ENCODE measurements around the gene PRPF40A. TPM values are rescaled to one million over a fixed set of nuclear protein-coding genes. Genes with fewer than 3 reads are reported as not detected.

PRPF40A gene
- total and polyA plus RNA-seq, 2 of the 8 experiments (the other 6 are each of a cell fraction or from before 2014, with no cell fraction given): 85.5 to 176 TPM

DNA sequence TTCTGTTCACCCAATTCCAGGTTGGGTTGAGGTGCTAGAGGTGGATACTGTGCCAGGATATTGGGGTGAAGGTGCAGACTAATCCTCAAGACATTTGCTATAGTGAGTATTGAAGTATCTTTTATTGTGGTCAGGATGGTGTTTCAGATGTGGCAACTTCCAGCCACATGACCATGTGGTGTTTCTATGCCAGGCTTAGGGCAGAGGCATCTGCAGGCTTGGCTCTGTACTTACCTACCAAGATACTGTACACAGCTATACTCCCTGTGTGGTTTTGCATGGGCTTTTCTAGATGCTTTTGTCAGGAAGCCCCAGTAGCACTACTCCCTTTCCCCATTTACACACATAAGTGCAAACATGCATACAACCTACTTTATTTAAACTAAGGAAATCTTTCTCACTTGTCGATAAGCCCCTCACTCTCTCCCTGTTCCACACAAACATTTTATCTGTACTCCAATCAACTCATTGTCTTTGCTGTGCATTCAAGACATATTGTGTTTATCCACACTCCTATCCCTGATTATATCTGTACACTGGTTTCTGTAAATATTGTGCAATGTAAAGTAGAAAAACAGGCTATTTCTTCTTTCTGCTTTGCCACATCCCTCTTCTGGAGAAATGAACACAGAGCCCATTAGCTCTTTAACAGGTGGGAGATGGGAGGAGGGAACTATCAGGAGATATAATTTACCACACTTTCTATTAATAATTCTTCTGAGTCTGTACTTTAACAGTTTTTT, 13.5 kb upstream of the PRPF40A start:
- Histone ChIP-seq H3K79me1 (ENCODE audit: low read depth, low read length) (no peaks in the 10 kb centered on the region; the same call in 1 of the 2 replicates), H3K4me2 (ENCODE audit: insufficient read depth in 1 of 2, low read depth in 2 of 2, low read length in 2 of 2) (no peak overlapping the region), H3K56ac (replicated peaks; ENCODE audit: insufficient read length, low read depth, low read length) (no peak overlapping the region), H4K8ac (ENCODE audit: extremely low read depth, insufficient read depth, low read length) (no peak overlapping the region), H2BK120ac (replicated peaks; ENCODE audit: low read depth, low read length) (no peak overlapping the region), H3K4ac (replicated peaks; ENCODE audit: insufficient read length, low read depth, low read length) (no peak overlapping the region), H3K4me1 (replicated peaks in 1 of 4; ENCODE audit: control insufficient read depth in 3 of 4, insufficient read depth in 4 of 4, low read length in 3 of 4) (no peaks in the 10 kb centered on the region), H3K9ac (replicated peaks in 1 of 4; ENCODE audit: extremely low read depth in 1 of 4, low read depth in 3 of 4, low read length in 3 of 4) (no peak overlapping the region), H3K14ac (ENCODE audit: insufficient read length) (no peak overlapping the region), H3K27ac (ENCODE audit: low read depth, low read length) (no peak overlapping the region), H2BK5ac (ENCODE audit: low read depth, low read length) (no peak overlapping the region), H3K23me2 (ENCODE audit: low read depth, low read length) (no peaks in the 10 kb centered on the region), H3K36me3 (ENCODE audit: control insufficient read depth in 2 of 4, insufficient read depth in 4 of 4, low read length in 3 of 4) (peaks cover 0 to 26% (median 4%) of the 10 kb centered on the region in 4 experiments; a peak in 5 of 8 replicates), H3K79me2 (ENCODE audit: control insufficient read depth in 1 of 2, insufficient read depth in 2 of 2, low read length in 2 of 2) (peaks cover 2 to 62% of the 10 kb centered on the region in 2 experiments; a peak in 3 of 4 replicates), H4K20me1 (replicated peaks in 1 of 2; ENCODE audit: control insufficient read depth in 1 of 2, insufficient read depth in 2 of 2, low read length in 2 of 2) (peaks cover 7 to 8% of the 10 kb centered on the region in 2 experiments), H2AK5ac (ENCODE audit: low read depth, low read length) (no peak overlapping the region), H4K91ac (replicated peaks; ENCODE audit: insufficient read length, low read length) (no peak overlapping the region), H2AFZ (ENCODE audit: low read length) (no peak overlapping the region), H3K23ac (ENCODE audit: insufficient read length) (no peak overlapping the region), H4K5ac (ENCODE audit: insufficient read length, low read depth, low read length) (no peak overlapping the region), H2BK15ac (ENCODE audit: low read length) (no peak overlapping the region), H2BK12ac (ENCODE audit: low read depth, low read length) (no peak overlapping the region), H3K4me3 (ENCODE audit: extremely low read depth in 1 of 4, insufficient read depth in 2 of 4, low read depth in 3 of 4, low read length in 4 of 4) (no peak overlapping the region), H3K27me3 (replicated peaks in 1 of 4; ENCODE audit: control insufficient read depth in 3 of 4, extremely low read depth in 1 of 4, insufficient read depth in 3 of 4, low read length in 3 of 4) (no peaks in the 10 kb centered on the region), H3K18ac (ENCODE audit: extremely low read depth, low read length) (no peak overlapping the region), H2BK20ac (ENCODE audit: low read length) (no peak overlapping the region), H3K9me3 (ENCODE audit: insufficient read depth in 2 of 2, low read depth in 1 of 2, low read length in 1 of 2) (no peaks in the 10 kb centered on the region)
- FAIRE-seq (no peak), DNase-seq (ENCODE audit: low read depth in 1 of 2, low spot score in 2 of 2) (no peak)
- POLR2A ChIA-PET (ENCODE audit: partially characterized antibody): interaction anchor here (0.6 to 2.1 kb wide), 5 partner anchors 8 to 24 kb away, joined by 3 to 17 read pairs (median 3); partner anchors contain the start of gene ARL6IP6
- CTCF ChIA-PET (ENCODE audit: partially characterized antibody): interaction anchor here (1.3 to 2.2 kb wide), 2 partner anchors 10 to 12 kb away, joined by 3 to 8 read pairs; no protein-coding TSS in a partner anchor
- 93% methylated on average over 1 of the region's 1 CpG; no CpG with 5 or more reads in 1 of the 2 experiments for WGBS, 2 experiments (ENCODE audit: extremely low coverage in 1 of 2, insufficient coverage in 1 of 2, insufficient read length in 1 of 2, insufficient replicate concordance in 2 of 2, low coverage in 1 of 2, low lambda C conversion rate in 2 of 2, missing lambda C conversion rate in 1 of 2)
- TF ChIP-seq CBX8 (IDR thresholded peaks at IDR 0.05; ENCODE audit: borderline replicate concordance, low read depth, low read length): no peak
- TF ChIP-seq EGR1 (IDR thresholded peaks at IDR 0.05; ENCODE audit: borderline replicate concordance, low read depth, low read length): no peak
- no peak for TF ChIP-seq YY1 (IDR thresholded peaks at IDR 0.05; ENCODE audit: low read depth, low read length)
- TF ChIP-seq SIRT6 (IDR thresholded peaks at IDR 0.05; ENCODE audit: low read length): no peak
- no peak for TF ChIP-seq TAF7 (optimal IDR thresholded peaks at IDR 0.05; ENCODE audit: borderline replicate concordance, low read depth, low read length)
- TF ChIP-seq MAFK (IDR thresholded peaks at IDR 0.05; ENCODE audit: low read depth, low read length): no peak
- no peak for TF ChIP-seq BRCA1 (IDR thresholded peaks at IDR 0.05; ENCODE audit: low read depth, low read length)
- no peak for TF ChIP-seq NANOG (IDR thresholded peaks at IDR 0.05; ENCODE audit: insufficient read depth, low read depth, low read length, poor library complexity, severe bottlenecking)
- no peak for TF ChIP-seq POLR2AphosphoS5 (IDR thresholded peaks at IDR 0.05; ENCODE audit: low read depth, low read length)

All from H1 (cell line).